Ovary (tissue), 10 donors: Measurements from ENCODE around the gene OR5AU1. TPM values are rescaled to one million over a fixed set of nuclear protein-coding genes. Genes with fewer than 3 reads are reported as not detected.

Experiments
- DNase-seq, 5 donors: peaks; one replicate each; pipeline ENCODE4 v3.0.0-alpha.2; 2019 to 2020
- H3K27ac ChIP-seq, 2 donors: fragments of 200-600 bp; one replicate each; pipeline versions ENCODE4 v1.5.1 to v1.8.0; 2019 to 2022
- H3K27me3 ChIP-seq: fragments of 200-600 bp; one replicate; pipeline ENCODE4 v1.8.0; 2022
- H3K36me3 ChIP-seq: fragments of 200-600 bp; sonication (generic); one replicate; pipeline ENCODE4 v1.5.1; 2019
- H3K4me1 ChIP-seq: one replicate; pipeline ENCODE4 v1.8.1; 2013; ENCODE audit warnings: mild to moderate bottlenecking, moderate library complexity; ENCODE audit not compliant: insufficient read depth
- H3K4me3 ChIP-seq: fragments of 200-600 bp; sonication (generic); one replicate; pipeline ENCODE4 v1.5.1; 2017
- H3K9me3 ChIP-seq, 2 donors: fragments of 200-600 bp in 1 of 2; sonication (generic) in 1 of 2; one replicate each; pipeline versions ENCODE4 v1.5.1 to v1.8.1; 2013 to 2019; ENCODE audit warnings: mild to moderate bottlenecking in 1 of 2, moderate library complexity in 1 of 2
- CTCF ChIP-seq, 3 donors: fragments of 450-650 bp in 2 of 3; fragments of 200-600 bp in 1 of 3; IDR thresholded peaks; one replicate each; pipeline versions ENCODE4 v1.5.1 to v1.8.0; 2016 to 2022; ENCODE audit warnings: antibody characterized with exemption in 3 of 3, mild to moderate bottlenecking in 1 of 3
- EP300 ChIP-seq: sonication (generic); formaldehyde crosslinking; IDR thresholded peaks from one replicate; pipeline ENCODE4 v1.6.1; 2017; ENCODE audit warnings: antibody characterized with exemption
- POLR2A ChIP-seq: fragments of 450-650 bp; IDR thresholded peaks from one replicate; pipeline ENCODE4 v1.6.1; 2017; ENCODE audit warnings: antibody characterized with exemption, mild to moderate bottlenecking, moderate library complexity
- WGBS, 3 donors: extraction: QIAGEN DNeasy Blood & Tissue Kit in 1 of 3; methylation state at CpG; one replicate each; pipeline versions ENCODE4 v1.1.5 to v1.1.7; 2013 to 2017; 5-methylcytosine and 5-hydroxymethylcytosine counted together
- intact Hi-C, 4 donors: fragments of 100-400 bp; cut with DNase I; formaldehyde crosslinking; loops; one replicate each; pipeline versions ENCODE4 v1.11.0 to v1.15.1; 2022 to 2023
- long read RNA-seq, 3 donors: library from polyadenylated mRNA in 2 of 3; unstranded in 2 of 3; transcript quantifications; one replicate each; pipeline ENCODE4 v2.0.0 and lab custom pipeline, GENCODE V29; 2021 to 2026
- polyA plus RNA-seq, 2 donors: library from polyadenylated mRNA; stranded (reverse); fragments of 200-250 nt in 1 of 2; fragments of 350-450 nt in 1 of 2; fragmentation: Illumina TruSeq in 1 of 2; extraction: RNeasy Lipid Tissue Mini Kit (QIAGEN cat#74804) in 1 of 2; gene quantifications; one replicate each; pipeline ENCODE4 v1.2.3, GENCODE V29; 2013 to 2014
- total RNA-seq, 7 donors: library from RNA; depleted of rRNA in 2 of 7; stranded (reverse); fragments of >200 nt in 2 of 7; fragmentation: NEBNext Ultra II Directional in 3 of 7; extraction: Animal tissue kit (Norgen Biotek cat#: 25700) in 3 of 7; gene quantifications; one replicate each; pipeline versions ENCODE4 v1.1.0 to v1.2.4, GENCODE V29; 2016 to 2023
- donor health status: DM: no; HTN: no; CAD: no; lungs with moderate emphysema.
- donor health status: DM: no; HTN: no; CAD: no.
- donor health status: Bipolar disorder and iron deficiency.
- donor health status: DM: yes; HTN: yes; CAD: no.
- donor health status: DM: no; HTN: no; CAD: no.
- donor health status: DM: yes; HTN: yes; CAD: no.

OR5AU1 gene
- total RNA-seq (not detected), polyA plus RNA-seq (not detected)
- long read RNA-seq, donor 1, result 0 reads
- long read RNA-seq, donor 2, result 0 reads
- long read RNA-seq, donor 3, result 0 reads

GRCh38 chr14:21155963-21156362 is at the start of gene OR5AU1:
Gene OR5AU1 (minus strand): TSS chr14:21156063. CDS start chr14:21155872, 191 bp downstream.
- Histone ChIP-seq H3K9me3 (no peaks in the 10 kb centered on the region), H3K27me3 (no peaks in the 10 kb centered on the region), H3K4me3 (no peak within 1 kb of the TSS), H3K36me3 (no peaks in the 10 kb centered on the region), H3K27ac (no peak within 1 kb of the TSS), H3K4me1 (no peaks in the 10 kb centered on the region)
- intact Hi-C loops, result no loop called here
- TF ChIP-seq CTCF (IDR thresholded peaks at IDR 0.05), result no peak
- TF ChIP-seq POLR2A, result no peak
- TF ChIP-seq EP300, result no peak
- DNase-seq, result no peak

GRCh38 chr14:21205026-21205677 is 49.3 kb upstream of the OR5AU1 start:
- no peak overlapping the region for H3K4me3 ChIP-seq
- no peaks in the 10 kb centered on the region for H3K27me3 ChIP-seq
- no peaks in the 10 kb centered on the region for H3K36me3 ChIP-seq
- intact Hi-C loops, result no loop called here
- 79 to 81% (median 79%) methylated on average over 4 of the region's 4 CpGs for WGBS, 3 donors
- H3K4me1 ChIP-seq, result no peaks in the 10 kb centered on the region
- H3K27ac ChIP-seq, result no peak overlapping the region
- H3K9me3 ChIP-seq, result no peaks in the 10 kb centered on the region
- TF ChIP-seq EP300 (no peak), CTCF (IDR thresholded peaks at IDR 0.05) (no peak), POLR2A (no peak)
- DNase-seq, result no peak

- H3K4me3 ChIP-seq, result no peak overlapping the region
- H3K4me1 ChIP-seq, result no peaks in the 10 kb centered on the region
- no peaks in the 10 kb centered on the region for H3K9me3 ChIP-seq
- DNase-seq, result no peak
- intact Hi-C loops, result no loop called here
- H3K27ac ChIP-seq, result no peak overlapping the region
- H3K36me3 ChIP-seq, result no peaks in the 10 kb centered on the region
- TF ChIP-seq EP300 (no peak), CTCF (IDR thresholded peaks at IDR 0.05) (no peak), POLR2A (no peak)
- H3K27me3 ChIP-seq, result no peaks in the 10 kb centered on the region
- 86 to 89% (median 87%) methylated on average over 8 of the region's 8 CpGs for WGBS, 3 donors
These were observed 48.5 kb upstream of the OR5AU1 start for GRCh38 chr14:21204167-21205025.

GRCh38 chr14:21203470-21204166 is 47.8 kb upstream of the OR5AU1 start:
- Histone ChIP-seq H3K4me3 (no peak overlapping the region), H3K27me3 (no peaks in the 10 kb centered on the region)

More at GRCh38 chr14:21203470-21204166, 47.8 kb upstream of the OR5AU1 start:
- WGBS, 3 donors, result 70 to 76% (median 71%) methylated on average over 8 of the region's 8 CpGs
- intact Hi-C loops, result no loop called here
- Histone ChIP-seq H3K4me1 (no peaks in the 10 kb centered on the region), H3K9me3 (no peaks in the 10 kb centered on the region), H3K36me3 (no peaks in the 10 kb centered on the region), H3K27ac (no peak overlapping the region)
- TF ChIP-seq POLR2A (no peak), CTCF (IDR thresholded peaks at IDR 0.05) (no peak), EP300 (no peak)
- no peak for DNase-seq
